ENCODE results near the gene IL17RB.

IL17RB gene

GRCh38 chr3:53813229-53813628 lies 33.1 kb upstream of the IL17RB start:
- DNase-seq (ENCODE audit: insufficient read length, low spot score) (no peak), FAIRE-seq (no peak)
- TF ChIP-seq, protein P1, sequence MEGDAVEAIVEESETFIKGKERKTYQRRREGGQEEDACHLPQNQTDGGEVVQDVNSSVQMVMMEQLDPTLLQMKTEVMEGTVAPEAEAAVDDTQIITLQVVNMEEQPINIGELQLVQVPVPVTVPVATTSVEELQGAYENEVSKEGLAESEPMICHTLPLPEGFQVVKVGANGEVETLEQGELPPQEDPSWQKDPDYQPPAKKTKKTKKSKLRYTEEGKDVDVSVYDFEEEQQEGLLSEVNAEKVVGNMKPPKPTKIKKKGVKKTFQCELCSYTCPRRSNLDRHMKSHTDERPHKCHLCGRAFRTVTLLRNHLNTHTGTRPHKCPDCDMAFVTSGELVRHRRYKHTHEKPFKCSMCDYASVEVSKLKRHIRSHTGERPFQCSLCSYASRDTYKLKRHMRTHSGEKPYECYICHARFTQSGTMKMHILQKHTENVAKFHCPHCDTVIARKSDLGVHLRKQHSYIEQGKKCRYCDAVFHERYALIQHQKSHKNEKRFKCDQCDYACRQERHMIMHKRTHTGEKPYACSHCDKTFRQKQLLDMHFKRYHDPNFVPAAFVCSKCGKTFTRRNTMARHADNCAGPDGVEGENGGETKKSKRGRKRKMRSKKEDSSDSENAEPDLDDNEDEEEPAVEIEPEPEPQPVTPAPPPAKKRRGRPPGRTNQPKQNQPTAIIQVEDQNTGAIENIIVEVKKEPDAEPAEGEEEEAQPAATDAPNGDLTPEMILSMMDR (IDR thresholded peaks at IDR 0.05; ENCODE audit: insufficient read depth, missing control alignments): no peak

GRCh38 chr3:53813876-53814275 lies 32.5 kb upstream of the IL17RB start:
- TF ChIP-seq, protein P1 (IDR thresholded peaks at IDR 0.05; ENCODE audit: insufficient read depth, missing control alignments): no peak
- no peak for FAIRE-seq
- no peak for DNase-seq (ENCODE audit: insufficient read length, low spot score)

GRCh38 chr3:53815067-53815466 lies 31.3 kb upstream of the IL17RB start:
- DNase-seq (ENCODE audit: insufficient read length, low spot score): no peak
- FAIRE-seq: no peak
- TF ChIP-seq, protein P1 (IDR thresholded peaks at IDR 0.05; ENCODE audit: insufficient read depth, missing control alignments): no peak

- TF ChIP-seq, protein P1 (IDR thresholded peaks at IDR 0.05; ENCODE audit: insufficient read depth, missing control alignments): no peak
- DNase-seq (ENCODE audit: insufficient read length, low spot score): no peak
- no peak for FAIRE-seq
These were observed 30.7 kb upstream of the IL17RB start for GRCh38 chr3:53815651-53816050.

GRCh38 chr3:53816425-53816824 lies 29.9 kb upstream of the IL17RB start:
- TF ChIP-seq, protein P1 (IDR thresholded peaks at IDR 0.05; ENCODE audit: insufficient read depth, missing control alignments): no peak
- DNase-seq (ENCODE audit: insufficient read length, low spot score) (no peak), FAIRE-seq (no peak)

- TF ChIP-seq, protein P1 (IDR thresholded peaks at IDR 0.05; ENCODE audit: insufficient read depth, missing control alignments): no peak
- no peak for FAIRE-seq
- no peak for DNase-seq (ENCODE audit: insufficient read length, low spot score)
These were observed 29.2 kb upstream of the IL17RB start for GRCh38 chr3:53817211-53817610.

GRCh38 chr3:53817809-53818208 lies 28.6 kb upstream of the IL17RB start:
- no peak for FAIRE-seq
- TF ChIP-seq, protein P1 (IDR thresholded peaks at IDR 0.05; ENCODE audit: insufficient read depth, missing control alignments): no peak
- no peak for DNase-seq (ENCODE audit: insufficient read length, low spot score)

Measured in D721Med (cell line).